Stimulated activated CD8-positive, alpha-beta memory T cell treated with anti-CD3 and anti-CD28 coated beads, Interleukin-12 subunit alpha, Interleukin-12 subunit beta, amount 100 ng/mL, for 24 hours (primary cell): ENCODE measurements around the gene PFKFB1.

Experiments
- DNase-seq: peaks from one replicate; pipeline ENCODE4 v3.0.0-alpha.2; 2020; ENCODE audit errors: extremely low read depth

PFKFB1 gene

DNA sequence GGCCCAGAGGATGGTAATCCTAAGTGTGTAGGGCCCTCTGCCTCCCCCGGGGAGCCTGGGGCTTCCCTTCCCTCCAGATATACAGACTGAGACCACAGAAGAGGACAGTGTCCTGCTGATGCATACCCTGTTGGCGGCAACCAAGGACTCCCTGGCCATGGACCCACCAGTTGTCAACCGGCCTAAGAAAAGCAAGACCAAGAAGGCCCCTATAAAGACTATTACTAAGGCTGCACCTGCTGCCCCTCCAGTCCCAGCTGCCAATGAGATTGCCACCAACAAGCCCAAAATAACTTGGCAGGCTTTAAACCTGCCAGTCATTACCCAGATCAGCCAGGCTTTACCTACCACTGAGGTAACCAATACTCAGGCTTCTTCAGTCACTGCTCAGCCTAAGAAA, 71.4 kb downstream of the PFKFB1 start:
- no peak for DNase-seq

DNA sequence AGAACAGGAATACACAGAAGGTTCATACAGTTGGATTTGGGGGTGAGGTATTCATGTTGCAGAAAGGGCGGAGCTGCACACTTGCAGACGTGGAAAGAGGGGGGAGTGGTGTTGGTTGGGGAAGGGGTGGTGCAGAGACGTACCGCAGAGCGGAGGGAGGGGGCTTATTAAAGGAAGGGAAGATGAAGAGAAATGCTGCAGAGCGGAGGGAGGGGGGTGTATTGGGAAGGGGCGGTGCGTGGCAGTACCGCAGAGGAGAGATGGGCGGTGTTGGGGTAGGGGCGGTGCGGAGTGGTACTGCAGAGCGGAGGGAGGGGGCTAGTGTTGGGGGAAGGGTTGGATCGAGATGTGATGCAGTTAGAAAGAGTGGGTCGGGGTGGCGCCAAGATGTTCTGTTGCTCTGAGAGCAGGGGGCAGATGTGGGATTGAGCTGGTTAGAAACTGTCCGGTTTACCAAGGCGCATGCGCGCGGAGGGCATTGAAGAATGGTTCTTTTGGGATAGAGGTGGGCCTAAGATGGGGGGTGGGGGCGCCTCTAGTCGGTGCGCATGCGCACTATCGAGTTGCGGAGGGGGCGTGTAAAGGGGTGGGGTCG, 72.5 kb downstream of the PFKFB1 start:
- DNase-seq, result no peak

DNA sequence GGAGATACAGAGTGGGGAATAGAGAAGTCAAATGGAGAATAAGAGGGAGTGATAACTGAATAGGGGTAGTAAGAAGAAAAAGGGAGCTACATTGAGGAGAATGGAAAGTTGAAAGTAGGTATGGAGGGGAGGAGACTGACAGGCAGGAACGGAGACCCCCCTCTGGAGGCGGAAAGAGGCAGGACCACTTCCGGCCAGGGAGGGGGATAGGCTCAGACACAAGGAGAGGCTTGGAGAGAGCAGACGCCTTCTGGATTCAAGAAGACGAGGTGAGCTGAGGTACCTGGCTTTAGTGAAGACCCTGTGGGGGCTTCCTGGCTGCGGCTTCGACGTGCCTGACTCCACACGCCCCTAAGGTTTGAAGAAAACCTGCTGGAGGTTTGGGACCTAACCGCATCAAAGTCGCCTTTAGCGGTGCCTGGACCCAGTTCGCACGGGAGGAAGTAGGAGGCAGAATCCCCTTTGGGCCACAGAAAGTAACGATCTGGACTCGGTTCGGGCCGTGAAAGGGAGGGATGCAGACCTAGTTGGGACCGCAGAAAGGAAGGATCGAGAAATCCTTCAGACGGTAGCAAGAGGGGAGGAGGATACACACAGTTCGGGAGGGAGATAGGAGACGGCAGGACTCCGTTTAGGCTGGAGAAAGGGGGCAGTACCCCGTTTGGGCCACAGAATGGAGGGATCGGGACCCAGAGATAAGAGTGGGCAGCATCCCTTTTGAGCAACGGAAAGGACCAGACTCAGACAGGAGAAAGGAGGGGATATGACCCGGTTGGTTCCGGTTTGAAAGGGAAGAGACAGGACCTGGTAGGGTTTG, 73.2 kb downstream of the PFKFB1 start, which contains the start of gene TRO:
TSS of gene TRO (plus strand) at position 215 of the 817 bp plus-strand sequence. CDS start 1,423 bp downstream, outside the sequence.
- no peak for DNase-seq

DNA sequence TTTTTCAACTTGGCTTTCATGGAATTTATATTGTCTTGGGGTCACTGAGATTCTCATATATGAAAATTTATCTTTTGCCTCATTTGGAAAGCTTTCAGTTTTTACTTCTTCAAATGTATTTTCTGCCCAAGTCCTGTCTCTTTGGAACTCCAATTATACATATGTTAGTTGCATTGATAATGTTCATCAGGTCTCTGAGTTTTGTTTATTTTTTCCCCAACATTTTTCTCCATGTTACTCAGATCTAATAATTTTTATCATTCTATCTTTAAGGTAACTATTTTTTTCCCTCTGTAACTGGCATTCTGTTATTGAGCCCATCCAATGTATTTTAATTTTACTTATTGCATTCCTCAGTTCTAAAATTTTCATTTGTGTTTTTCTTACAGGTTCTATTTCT, 84.0 kb downstream of the PFKFB1 start:
- DNase-seq, result no peak

DNA sequence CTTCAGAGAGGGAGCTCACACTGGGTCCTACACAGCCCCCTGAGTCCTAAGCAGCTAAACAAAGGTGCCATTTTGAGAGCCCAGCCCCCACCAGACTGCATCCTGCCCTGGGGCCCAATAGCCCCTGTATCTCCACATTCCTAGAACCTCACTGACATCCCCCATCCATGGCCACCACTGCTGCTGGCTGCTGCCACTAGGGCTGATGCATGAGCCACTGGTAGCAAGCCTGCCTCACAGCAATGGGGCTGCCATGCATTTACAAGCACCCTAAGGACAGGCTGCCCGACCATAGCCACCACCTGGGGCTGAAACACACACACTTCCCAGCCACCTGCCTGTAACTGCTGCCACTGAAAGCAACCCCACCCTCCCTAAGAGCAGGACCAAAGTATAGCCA, 99.8 kb downstream of the PFKFB1 start:
- DNase-seq, result no peak

DNA sequence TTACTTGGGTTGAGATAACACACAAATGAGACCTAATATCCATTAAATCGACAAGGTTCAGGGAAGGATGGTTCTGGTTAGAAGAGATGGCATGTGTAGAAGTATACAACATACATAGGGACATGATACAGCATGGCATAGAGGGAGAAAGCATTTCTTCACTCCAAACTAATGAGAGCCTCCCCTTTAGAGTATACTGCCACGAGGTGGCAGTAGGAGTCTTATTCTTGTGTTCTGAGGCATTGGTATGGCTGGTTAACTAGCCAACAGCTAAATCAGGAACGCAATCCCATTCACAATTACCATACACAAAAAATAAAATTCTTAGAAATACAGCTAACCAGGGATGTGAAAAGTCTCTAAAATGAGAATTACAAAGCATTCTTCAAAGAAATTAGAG, 102.4 kb downstream of the PFKFB1 start:
- DNase-seq, result no peak

DNA sequence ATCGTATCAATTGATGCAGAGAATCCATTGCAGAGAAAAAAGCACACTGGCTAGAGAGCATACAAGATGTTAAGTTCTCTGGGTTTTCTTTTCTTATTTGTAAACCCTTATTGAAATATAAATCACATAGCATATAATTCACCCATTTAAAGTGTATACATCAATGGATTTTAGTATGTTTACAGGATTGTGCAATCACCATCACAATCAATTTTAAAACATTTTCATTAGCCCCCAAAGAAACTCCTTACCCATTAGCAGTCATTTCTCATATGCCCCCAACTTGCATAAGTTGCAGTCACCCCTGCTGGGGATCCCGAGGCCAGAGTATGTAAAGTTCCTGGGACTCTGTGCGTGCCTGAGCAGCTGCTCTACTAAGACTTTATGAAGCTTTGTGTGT, 108.2 kb downstream of the PFKFB1 start:
- no peak for DNase-seq
